CD14-positive monocyte (primary cell): ENCODE data around the gene PLEKHM2. TPM values are rescaled to one million over a fixed set of nuclear protein-coding genes. Genes with fewer than 3 reads are reported as not detected.

Source experiments
- DNase-seq, 3 donors: peaks; one replicate each; pipeline ENCODE4 v3.0.0-alpha.2; 2011 to 2022
- H2AFZ ChIP-seq: 2 replicates; pipeline ENCODE4 v1.6.0; 2012; ENCODE audit warnings: mild to moderate bottlenecking, low read depth, low read length, inconsistent platforms; ENCODE audit not compliant: insufficient read depth, poor library complexity, severe bottlenecking
- H3K27ac ChIP-seq, 2 donors: 1 replicate in 1 of 2; 2 replicates in 1 of 2; pipeline ENCODE4 v1.5.1; 2012 to 2013; ENCODE audit warnings: low read length in 2 of 2, control low read depth in 1 of 2, inconsistent platforms in 1 of 2, low read depth in 1 of 2, mild to moderate bottlenecking in 1 of 2
- H3K27me3 ChIP-seq, 2 donors: one replicate each; pipeline versions ENCODE4 v1.6.0 to v1.6.1; 2011 to 2013; ENCODE audit warnings: low read length in 2 of 2; ENCODE audit not compliant: control insufficient read depth in 2 of 2, insufficient read depth in 2 of 2
- H3K36me3 ChIP-seq, 2 donors: replicated peaks in 1 of 2; 1 replicate in 1 of 2; 2 replicates in 1 of 2; pipeline versions ENCODE4 v1.5.1 to v1.6.1; 2012 to 2013; ENCODE audit warnings: low read length in 2 of 2, control low read depth in 1 of 2, inconsistent platforms in 1 of 2, mild to moderate bottlenecking in 1 of 2; ENCODE audit not compliant: insufficient read depth in 2 of 2, control insufficient read depth in 1 of 2
- H3K4me1 ChIP-seq, 2 donors: 1 replicate in 1 of 2; 2 replicates in 1 of 2; pipeline versions ENCODE4 v1.5.1 to v1.6.1; 2012 to 2013; ENCODE audit warnings: low read length in 2 of 2, control low read depth in 1 of 2, inconsistent platforms in 1 of 2, mild to moderate bottlenecking in 1 of 2, moderate library complexity in 1 of 2; ENCODE audit not compliant: insufficient read depth in 2 of 2, control insufficient read depth in 1 of 2
- H3K4me2 ChIP-seq: replicated peaks from 2 replicates; pipeline ENCODE3; 2012; ENCODE audit warnings: low read length, moderate library complexity, mild to moderate bottlenecking; ENCODE audit not compliant: poor library complexity, severe bottlenecking; ENCODE audit errors: extremely low read depth
- H3K4me3 ChIP-seq, 3 experiments: fragments of 200-600 bp in 1 of 3; sonication (generic) in 1 of 3; replicated peaks in 1 of 3; 1 replicate in 2 of 3; 2 replicates in 1 of 3; pipeline ENCODE4 v1.5.1; 2011 to 2013; ENCODE audit warnings: low read length in 3 of 3, mild to moderate bottlenecking in 3 of 3, control low read depth in 2 of 3, low read depth in 2 of 3, inconsistent platforms in 1 of 3, moderate library complexity in 1 of 3
- H3K79me2 ChIP-seq: 2 replicates; pipeline ENCODE4 v1.6.0; 2012; ENCODE audit warnings: mild to moderate bottlenecking, control low read depth, inconsistent platforms, low read length, moderate library complexity; ENCODE audit not compliant: insufficient read depth
- H3K9ac ChIP-seq: 2 replicates; pipeline ENCODE4 v1.6.0; 2017; ENCODE audit warnings: low read length, mild to moderate bottlenecking; ENCODE audit not compliant: insufficient read depth, poor library complexity, severe bottlenecking
- H3K9me3 ChIP-seq, 2 donors: replicated peaks in 1 of 2; 1 replicate in 1 of 2; 2 replicates in 1 of 2; pipeline versions ENCODE4 v1.5.1 to v1.6.1; 2012 to 2013; ENCODE audit warnings: low read length in 2 of 2, control low read depth in 1 of 2; ENCODE audit not compliant: control insufficient read depth in 1 of 2, insufficient read depth in 1 of 2
- H4K20me1 ChIP-seq: 2 replicates; pipeline ENCODE4 v1.6.0; 2012; ENCODE audit warnings: mild to moderate bottlenecking, low read length, control low read depth, moderate library complexity; ENCODE audit not compliant: insufficient read depth
- H3K27ac Mint-ChIP-seq, 7 donors: one replicate each; pipeline ENCODE4 v1.8.0; 2020; ENCODE audit warnings: mild to moderate bottlenecking in 7 of 7, mixed read lengths in 7 of 7, moderate library complexity in 6 of 7, inconsistent platforms in 2 of 7
- H3K27me3 Mint-ChIP-seq, 3 donors: one replicate each; pipeline ENCODE4 v1.8.0; 2021 to 2022; ENCODE audit warnings: low read depth in 3 of 3, mild to moderate bottlenecking in 3 of 3, mixed read lengths in 3 of 3, moderate library complexity in 3 of 3, inconsistent platforms in 1 of 3
- H3K36me3 Mint-ChIP-seq, 2 donors: one replicate each; pipeline ENCODE4 v1.8.0; 2020; ENCODE audit warnings: mixed read lengths in 2 of 2, inconsistent platforms in 1 of 2, mild to moderate bottlenecking in 1 of 2
- H3K4me1 Mint-ChIP-seq: one replicate; pipeline ENCODE4 v1.8.0; 2020; ENCODE audit warnings: mild to moderate bottlenecking, mixed read lengths
- H3K4me3 Mint-ChIP-seq, 2 donors: one replicate each; pipeline ENCODE4 v1.8.0; 2020; ENCODE audit warnings: mild to moderate bottlenecking in 2 of 2, mixed read lengths in 2 of 2, moderate library complexity in 1 of 2
- H3K9me3 Mint-ChIP-seq, 7 donors: one replicate each; pipeline ENCODE4 v1.8.0; 2020 to 2022; ENCODE audit warnings: mixed read lengths in 7 of 7, mild to moderate bottlenecking in 6 of 7, moderate library complexity in 6 of 7, inconsistent platforms in 2 of 7
- CTCF ChIP-seq: fragments of 200-600 bp; IDR thresholded peaks from one replicate; pipeline ENCODE4 v1.8.0; 2022; ENCODE audit warnings: antibody characterized with exemption, mild to moderate bottlenecking
- WGBS: methylation state at CpG from one replicate; pipeline ENCODE4 v1.1.5; 2013; ENCODE audit warnings: missing lambda C conversion rate; ENCODE audit not compliant: insufficient coverage; 5-methylcytosine and 5-hydroxymethylcytosine counted together
- intact Hi-C, 2 donors: fragments of 100-400 bp; cut with micrococcal nuclease; formaldehyde crosslinking; loops; one replicate each; pipeline versions ENCODE4 v1.15.0 to v1.15.1; 2023
- polyA plus RNA-seq, 3 donors: library from polyadenylated mRNA; depleted of rRNA in 1 of 3; unstranded in 2 of 3; stranded (reverse) in 1 of 3; fragments of 300-500 nt in 2 of 3; fragments of >200 nt in 1 of 3; fragmentation: Illumina TruSeq in 2 of 3; gene quantifications; 1 replicate in 2 of 3; 2 replicates in 1 of 3; pipeline ENCODE4 v1.2.3, GENCODE V29; 2012 to 2021

PLEKHM2 gene
- polyA plus RNA-seq, 3 donors: 4.0 to 79.3 (median 5.8) TPM

GRCh38 chr1:15727424-15727823, 43.3 kb downstream of the PLEKHM2 start:
- Histone ChIP-seq H3K4me1 (no peaks in the 10 kb centered on the region), H3K27ac (no peak overlapping the region), H3K79me2 (no peaks in the 10 kb centered on the region), H4K20me1 (peaks cover 26% of the 10 kb centered on the region), H3K9me3 (no peaks in the 10 kb centered on the region), H3K4me3 (no peak overlapping the region), H3K36me3 (peaks cover 88 to 98% of the 10 kb centered on the region in 2 donors), H3K9ac (no peak overlapping the region), H3K27me3 (no peaks in the 10 kb centered on the region), H2AFZ (no peak overlapping the region), H3K4me2 (no peak overlapping the region)
- no peak for TF ChIP-seq CTCF
- Mint-ChIP-seq H3K4me1 (no peaks in the 10 kb centered on the region), H3K4me3 (no peak overlapping the region), H3K9me3 (no peaks in the 10 kb centered on the region), H3K36me3 (peaks cover 77 to 98% of the 10 kb centered on the region in 2 donors), H3K27ac (no peak overlapping the region), H3K27me3 (peaks cover 0 to 2% (median 2%) of the 10 kb centered on the region in 3 donors)
- 97% methylated on average over 10 of the region's 13 CpGs for WGBS
- intact Hi-C loops: no loop called here
- DNase-seq: no peak

- no peaks in the 10 kb centered on the region for H3K9me3 ChIP-seq
- DNase-seq: no peak
- Mint-ChIP-seq H3K36me3 (peaks cover 76 to 98% of the 10 kb centered on the region in 2 donors), H3K27ac (peak overlapping the region in 1 of 7 donors; percentile 43), H3K4me1 (no peaks in the 10 kb centered on the region), H3K4me3 (no peak overlapping the region), H3K27me3 (peaks cover 0 to 3% (median 2%) of the 10 kb centered on the region in 3 donors), H3K9me3 (no peaks in the 10 kb centered on the region)
- H3K27ac ChIP-seq: no peak overlapping the region
- TF ChIP-seq CTCF: no peak
- WGBS: 99% methylated on average over 22 of the region's 23 CpGs
- no peak overlapping the region for H3K4me3 ChIP-seq
- intact Hi-C loops: no loop called here
- H4K20me1 ChIP-seq: peaks cover 23% of the 10 kb centered on the region
- no peak overlapping the region for H3K9ac ChIP-seq
- H3K79me2 ChIP-seq: no peaks in the 10 kb centered on the region
- H2AFZ ChIP-seq: no peak overlapping the region
- H3K27me3 ChIP-seq: no peaks in the 10 kb centered on the region
- peaks cover 88 to 98% of the 10 kb centered on the region in 2 donors for H3K36me3 ChIP-seq
- no peak overlapping the region for H3K4me2 ChIP-seq
- no peaks in the 10 kb centered on the region for H3K4me1 ChIP-seq
Measured at GRCh38 chr1:15727866-15728534, 43.9 kb downstream of the PLEKHM2 start.
